B cell (primary cell): ENCODE results near the gene AGBL4.

Experiments
- CTCF ChIP-seq: fragments of 200-600 bp; IDR thresholded peaks from one replicate; pipeline ENCODE4 v1.8.0; 2022; ENCODE audit warnings: antibody characterized with exemption, mild to moderate bottlenecking
- EZH2 ChIP-seq: IDR thresholded peaks from 2 replicates; pipeline ENCODE4 v1.6.1; 2012; ENCODE audit warnings: borderline replicate concordance, low read depth, mild to moderate bottlenecking, moderate library complexity, low read length; ENCODE audit not compliant: insufficient read depth, poor library complexity, severe bottlenecking

DNA sequence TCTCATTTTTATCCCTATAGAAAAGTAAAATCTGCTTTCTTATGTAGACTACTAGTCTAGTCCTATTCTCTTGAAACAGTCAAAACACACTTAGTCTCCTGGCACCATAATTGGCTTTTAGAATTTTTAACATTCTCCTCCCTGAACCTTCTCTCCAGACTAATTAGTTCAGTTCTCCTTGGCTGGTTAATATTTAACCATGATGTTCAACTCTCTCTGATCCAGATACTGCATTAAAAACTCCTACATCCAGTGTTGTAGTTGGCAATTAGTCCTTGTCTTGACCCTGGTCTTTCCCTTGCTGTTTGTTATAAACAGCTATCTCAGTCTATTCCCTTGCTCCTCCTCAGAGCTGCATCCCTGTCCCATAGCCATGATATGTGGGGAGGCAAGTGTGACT is 824.2 kb downstream of the AGBL4 start:
- TF ChIP-seq CTCF = no peak
- TF ChIP-seq EZH2 = no peak
